GM12878 (cell line): ENCODE measurements around the gene RPUSD3. TPM values are rescaled to one million over a fixed set of nuclear protein-coding genes. Genes with fewer than 3 reads are reported as not detected.

ENCODE experiments used
- ATAC-seq: fragments of 200-7000 bp; cut with Tn5 transposase; 3 replicates; pipeline ENCODE4 v1.9.1; 2020; ENCODE audit warnings: mild to moderate bottlenecking, moderate library complexity
- BruUV-seq: library from RNA; stranded (reverse); fragments of 400-500 nt; replicated peaks from 2 replicates; lab custom pipeline; 2021; lab: Mats Ljungman, UMichigan
- CTCF ChIA-PET: fragments of 300-600 bp; sonication (Branson Sonifier 250); formaldehyde crosslinking; extraction: SDS; loops from one replicate; lab custom pipeline; 2021; ENCODE audit warnings: inconsistent platforms; lab: Yijun Ruan, JAX
- POLR2A ChIA-PET: fragments of 350-600 bp; formaldehyde crosslinking; extraction: SDS; loops from one replicate; lab custom pipeline; 2021; ENCODE audit warnings: inconsistent platforms; lab: Charles Lee
- RAD21 ChIA-PET: fragments of 300-600 bp; sonication (Branson Sonifier 250); formaldehyde crosslinking; loops from one replicate; lab custom pipeline; 2023; ENCODE audit warnings: antibody characterized with exemption; ENCODE audit not compliant: unreplicated experiment; lab: Charles Lee
- SMC1A ChIA-PET: fragments of 300-600 bp; sonication (Branson Sonifier 250); formaldehyde crosslinking; loops from one replicate; lab custom pipeline; 2023; ENCODE audit not compliant: unreplicated experiment, uncharacterized antibody; lab: Charles Lee
- DNase-seq: peaks from one replicate; pipeline ENCODE4 v3.0.0-alpha.2; 2011; ENCODE audit warnings: low read depth, low spot score
- FAIRE-seq: peaks from 3 replicates; lab custom pipeline; 2011; peaks lifted over from hg19 to GRCh38; lab: Jason Lieb, UNC
- H2AFZ ChIP-seq: 2 replicates; pipeline ENCODE4 v1.6.0; 2011; ENCODE audit warnings: low read depth, low read length, control low read depth; ENCODE audit not compliant: control insufficient read depth
- H3K27ac ChIP-seq: 2 replicates; pipeline ENCODE4 v1.5.1; 2011; ENCODE audit warnings: control low read depth; ENCODE audit not compliant: control insufficient read depth, insufficient read depth
- H3K27me3 ChIP-seq, 2 experiments: replicated peaks in 1 of 2; 2 replicates each; pipeline versions ENCODE4 v1.6.0 to v1.6.1; 2011; ENCODE audit warnings: low read length in 1 of 2; ENCODE audit not compliant: control insufficient read depth in 2 of 2, insufficient read depth in 2 of 2
- H3K36me3 ChIP-seq, 2 experiments: 2 replicates each; pipeline ENCODE4 v1.5.1; 2011; ENCODE audit warnings: low read length in 1 of 2; ENCODE audit not compliant: control insufficient read depth in 2 of 2, insufficient read depth in 2 of 2
- H3K4me1 ChIP-seq: 2 replicates; pipeline ENCODE4 v1.6.1; 2011; ENCODE audit warnings: mild to moderate bottlenecking, low read length, moderate library complexity, mixed read lengths; ENCODE audit not compliant: control insufficient read depth, insufficient read depth
- H3K4me2 ChIP-seq: 2 replicates; pipeline ENCODE4 v1.6.0; 2011; ENCODE audit warnings: control low read depth; ENCODE audit not compliant: control insufficient read depth, insufficient read depth
- H3K4me3 ChIP-seq: fragments of 200-600 bp; sonication (generic); 2 replicates; pipeline ENCODE4 v1.5.1; 2016
- H3K79me2 ChIP-seq: 2 replicates; pipeline ENCODE4 v1.6.0; 2011; ENCODE audit warnings: low read length; ENCODE audit not compliant: control insufficient read depth, insufficient read depth
- H3K9ac ChIP-seq: 2 replicates; pipeline ENCODE4 v1.8.0; 2011; ENCODE audit warnings: low read length, control low read depth, mixed read lengths; ENCODE audit not compliant: control insufficient read depth, insufficient read depth
- H3K9me3 ChIP-seq: replicated peaks from 3 replicates; pipeline ENCODE4 v1.5.1; 2011; ENCODE audit warnings: mild to moderate bottlenecking, low read length; ENCODE audit not compliant: control insufficient read depth, insufficient read depth
- H4K20me1 ChIP-seq: 2 replicates; pipeline ENCODE4 v1.6.0; 2011; ENCODE audit not compliant: control insufficient read depth, insufficient read depth
- ASH2L ChIP-seq: fragments of 300-600, 200-600 bp; sonication (generic); IDR thresholded peaks from 2 replicates; pipeline ENCODE4 v1.6.1; 2017; ENCODE audit warnings: low read depth, mild to moderate bottlenecking, borderline replicate concordance
- CBX5 ChIP-seq: sonication (generic); IDR thresholded peaks from 2 replicates; pipeline ENCODE4 v1.6.1; 2016; ENCODE audit warnings: low read depth, moderate library complexity, mild to moderate bottlenecking, inconsistent platforms
- KAT2A ChIP-seq: conservative IDR thresholded peaks from 2 replicates; pipeline ENCODE4 v1.6.1; 2011; ENCODE audit warnings: low read depth, low read length; ENCODE audit not compliant: control insufficient read depth
- SRF ChIP-seq, 2 experiments: IDR thresholded peaks; 2 replicates each; pipeline ENCODE4 v1.6.1; 2011; ENCODE audit warnings: low read depth in 2 of 2, low read length in 2 of 2, mild to moderate bottlenecking in 1 of 2, moderate library complexity in 1 of 2
- YBX1 ChIP-seq: fragments of 450-650 bp; IDR thresholded peaks from 2 replicates; pipeline ENCODE4 v1.6.1; 2016; ENCODE audit warnings: antibody characterized with exemption
- ZNF24 ChIP-seq: fragments of 450-650 bp; IDR thresholded peaks from 2 replicates; pipeline ENCODE4 v1.6.1; 2017; ENCODE audit warnings: antibody characterized with exemption, mild to moderate bottlenecking
- ZNF384 ChIP-seq: IDR thresholded peaks from 2 replicates; pipeline ENCODE4 v1.6.1; 2012; ENCODE audit warnings: low read depth, mild to moderate bottlenecking, low read length, improper control_type of control experiment, borderline replicate concordance
- WGBS: methylation state at CpG from one replicate; pipeline ENCODE4 v1.1.6; 2016; ENCODE audit warnings: low lambda C conversion rate; ENCODE audit not compliant: insufficient replicate concordance, insufficient coverage; ENCODE audit errors: missing lambda C conversion rate; 5-methylcytosine and 5-hydroxymethylcytosine counted together
- in situ Hi-C: fragments of 300-500 bp; cut with MboI; formaldehyde crosslinking; loops from 9 replicates; pipeline ENCODE4 v1.14.3; 2018; ENCODE audit warnings: mixed read lengths
- intact Hi-C: fragments of 100-400 bp; cut with micrococcal nuclease; formaldehyde crosslinking; loops from one replicate; pipeline ENCODE4 v1.14.2; 2022; ENCODE audit not compliant: unreplicated experiment
- polyA plus RNA-seq, 11 experiments: library from polyadenylated mRNA; depleted of rRNA in 4 of 11; unstranded in 6 of 11; stranded (reverse) in 5 of 11; fragments of >200 nt; fragmentation: Nextera tagmentation in 4 of 11; fragmentation: Illumina TruSeq in 1 of 11; extraction: Ambion mirVana in 4 of 11; extraction: Trizol in 1 of 11; gene quantifications; 1 replicate in 1 of 11; 2 replicates in 10 of 11; pipeline versions ENCODE4 v1.2.1 to v1.2.3, GENCODE V29; 2011 to 2016; ENCODE audit warnings: inconsistent platforms in 2 of 11, missing spikeins in 2 of 11, low read depth in 1 of 11
- total RNA-seq, 4 experiments: library from RNA; depleted of rRNA in 3 of 4; stranded (reverse); fragments of >200 nt in 3 of 4; fragmentation: Illumina TruSeq in 1 of 4; extraction: Trizol in 1 of 4; gene quantifications; 2 replicates each; pipeline versions ENCODE4 v1.2.1 to v1.2.3, GENCODE V29; 2013 to 2021
- TF ChIP-seq, protein P1 (sequence below): fragments of 450-650 bp; IDR thresholded peaks from 2 replicates; pipeline ENCODE4 v1.6.1; 2017; ENCODE audit warnings: mild to moderate bottlenecking
- TF ChIP-seq, protein P2 (sequence below), 3 experiments: IDR thresholded peaks in 2 of 3; conservative IDR thresholded peaks in 1 of 3; 2 replicates each; pipeline ENCODE4 v1.5.1; 2011; ENCODE audit warnings: low read depth in 3 of 3, low read length in 3 of 3, mild to moderate bottlenecking in 3 of 3, control low read depth in 2 of 3, moderate library complexity in 2 of 3, inconsistent platforms in 1 of 3, mixed read lengths in 1 of 3; ENCODE audit not compliant: control insufficient read depth in 2 of 3, insufficient read depth in 1 of 3; ENCODE audit errors: extremely low read depth in 1 of 3

Gene RPUSD3
- total and polyA plus RNA-seq, 10 of the 15 experiments (the other 5 are each of a cell fraction or from before 2014, with no cell fraction given), result 6.4 to 72.9 (median 41.8) TPM

DNA sequence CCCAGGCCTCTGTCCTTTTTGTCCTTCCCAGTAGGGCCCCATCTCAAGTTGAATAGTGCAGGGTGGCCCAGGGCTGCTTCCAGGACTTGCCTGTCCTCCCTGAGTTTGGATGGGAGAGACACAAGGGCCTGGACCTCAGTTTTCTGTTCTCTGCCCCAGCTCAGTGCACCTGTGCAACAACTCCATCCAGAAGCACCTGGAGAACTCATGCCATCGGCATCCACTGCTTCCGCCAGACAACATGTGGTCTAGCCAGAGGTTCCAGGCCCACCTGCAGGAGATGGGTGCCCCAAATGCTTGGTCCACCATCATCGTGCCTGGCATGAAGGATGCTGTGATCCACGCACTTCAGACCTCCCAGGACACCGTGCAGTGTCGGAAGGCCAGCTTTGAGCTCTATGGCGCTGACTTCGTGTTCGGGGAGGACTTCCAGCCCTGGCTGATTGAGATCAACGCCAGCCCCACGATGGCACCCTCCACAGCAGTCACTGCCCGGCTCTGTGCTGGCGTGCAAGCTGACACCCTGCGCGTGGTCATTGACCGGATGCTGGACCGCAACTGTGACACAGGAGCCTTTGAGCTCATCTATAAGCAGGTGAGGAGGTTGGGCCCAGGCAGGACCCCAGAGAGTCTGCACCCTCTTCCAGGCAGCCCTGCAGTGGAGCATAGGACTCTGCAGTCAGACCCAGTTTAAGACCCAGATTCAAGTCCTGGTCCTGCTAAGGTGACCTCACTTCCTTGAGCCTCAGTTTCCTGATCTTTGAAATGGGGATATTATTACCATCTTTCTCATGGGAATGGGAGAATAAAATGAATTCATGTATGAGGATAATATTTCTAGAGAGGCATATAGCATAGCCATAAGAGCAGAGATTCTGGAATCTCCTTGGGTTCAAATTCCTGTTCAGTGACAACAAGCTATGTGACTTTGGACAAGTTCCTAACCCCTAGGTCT lies 14.7 kb downstream of the RPUSD3 start:
- TF ChIP-seq CBX5, result no peak
- BruUV-seq, result no TSS peak
- H3K27ac ChIP-seq, result no peak overlapping the region
- no peak overlapping the region for H3K4me3 ChIP-seq
- intact Hi-C loops, result no loop called here
- DNase-seq, result no peak
- POLR2A ChIA-PET, result interaction anchor here (1.0 kb wide), 1 partner anchor 15 kb away, joined by 3 read pairs; no protein-coding TSS in a partner anchor
- H3K4me2 ChIP-seq, result no peak overlapping the region
- CTCF ChIA-PET, result interaction anchor here (0.5 to 1.0 kb wide), 2 partner anchors 104 to 325 kb away, joined by 3 read pairs; no protein-coding TSS in a partner anchor
- RAD21 ChIA-PET, result no interaction called here
- in situ Hi-C loops, result no loop called here
- peaks cover 5 to 6% of the 10 kb centered on the region in 2 experiments; a peak in 2 of 4 replicates for H3K36me3 ChIP-seq
- no peak for FAIRE-seq
- no peak overlapping the region for H3K9ac ChIP-seq
- SMC1A ChIA-PET, result interaction anchor here (0.5 to 1.2 kb wide), 2 partner anchors 13 to 319 kb away, joined by 3 read pairs; no protein-coding TSS in a partner anchor
- H3K79me2 ChIP-seq, result no peaks in the 10 kb centered on the region
- no peaks in the 10 kb centered on the region for H4K20me1 ChIP-seq
- WGBS, result 97% methylated on average over 17 of the region's 17 CpGs
- no peaks in the 10 kb centered on the region for H3K4me1 ChIP-seq
- no peak for ATAC-seq
- no peaks in the 10 kb centered on the region for H3K27me3 ChIP-seq
- H2AFZ ChIP-seq, result no peak overlapping the region
- H3K9me3 ChIP-seq, result no peaks in the 10 kb centered on the region

DNA sequence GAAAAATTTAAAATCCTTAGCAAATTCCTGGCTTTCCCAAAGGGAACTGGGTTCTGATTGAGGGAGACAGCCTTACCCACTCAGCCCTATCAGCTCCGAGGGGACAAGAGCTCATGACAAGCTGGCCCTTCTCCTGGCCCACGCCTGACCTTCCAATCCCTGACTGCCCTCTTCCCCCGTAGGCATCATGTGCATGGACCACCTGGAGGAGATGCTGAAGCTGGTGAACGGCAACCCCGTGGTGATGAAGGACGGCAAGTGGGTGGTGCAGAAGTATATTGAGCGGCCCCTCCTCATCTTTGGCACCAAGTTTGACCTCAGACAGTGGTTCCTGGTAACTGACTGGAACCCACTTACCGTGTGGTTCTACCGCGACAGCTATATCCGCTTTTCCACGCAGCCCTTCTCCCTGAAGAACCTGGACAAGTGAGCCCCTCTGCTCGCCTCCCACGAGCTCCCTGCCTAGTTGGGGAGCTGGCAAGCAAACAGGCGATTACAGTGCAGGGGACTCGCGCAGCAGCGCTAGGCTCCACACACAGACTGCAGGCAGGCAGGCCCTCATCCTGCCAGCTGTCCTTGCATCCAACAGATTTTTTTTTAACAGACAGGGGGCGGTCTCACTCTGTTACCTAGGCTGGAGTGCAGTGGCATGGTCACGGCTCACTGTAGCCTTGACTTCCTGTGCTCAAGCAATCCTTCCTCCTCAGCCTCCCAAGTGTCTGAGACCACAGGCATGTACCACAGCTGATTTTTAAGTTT lies 16.8 kb downstream of the RPUSD3 start:
- no peak for TF ChIP-seq ZNF24
- TF ChIP-seq, protein P1, sequence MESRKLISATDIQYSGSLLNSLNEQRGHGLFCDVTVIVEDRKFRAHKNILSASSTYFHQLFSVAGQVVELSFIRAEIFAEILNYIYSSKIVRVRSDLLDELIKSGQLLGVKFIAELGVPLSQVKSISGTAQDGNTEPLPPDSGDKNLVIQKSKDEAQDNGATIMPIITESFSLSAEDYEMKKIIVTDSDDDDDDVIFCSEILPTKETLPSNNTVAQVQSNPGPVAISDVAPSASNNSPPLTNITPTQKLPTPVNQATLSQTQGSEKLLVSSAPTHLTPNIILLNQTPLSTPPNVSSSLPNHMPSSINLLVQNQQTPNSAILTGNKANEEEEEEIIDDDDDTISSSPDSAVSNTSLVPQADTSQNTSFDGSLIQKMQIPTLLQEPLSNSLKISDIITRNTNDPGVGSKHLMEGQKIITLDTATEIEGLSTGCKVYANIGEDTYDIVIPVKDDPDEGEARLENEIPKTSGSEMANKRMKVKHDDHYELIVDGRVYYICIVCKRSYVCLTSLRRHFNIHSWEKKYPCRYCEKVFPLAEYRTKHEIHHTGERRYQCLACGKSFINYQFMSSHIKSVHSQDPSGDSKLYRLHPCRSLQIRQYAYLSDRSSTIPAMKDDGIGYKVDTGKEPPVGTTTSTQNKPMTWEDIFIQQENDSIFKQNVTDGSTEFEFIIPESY, result peak; percentile 68; the same call in 1 of the 2 replicates
- no peak for TF ChIP-seq ZNF384
- TF ChIP-seq, protein P2, sequence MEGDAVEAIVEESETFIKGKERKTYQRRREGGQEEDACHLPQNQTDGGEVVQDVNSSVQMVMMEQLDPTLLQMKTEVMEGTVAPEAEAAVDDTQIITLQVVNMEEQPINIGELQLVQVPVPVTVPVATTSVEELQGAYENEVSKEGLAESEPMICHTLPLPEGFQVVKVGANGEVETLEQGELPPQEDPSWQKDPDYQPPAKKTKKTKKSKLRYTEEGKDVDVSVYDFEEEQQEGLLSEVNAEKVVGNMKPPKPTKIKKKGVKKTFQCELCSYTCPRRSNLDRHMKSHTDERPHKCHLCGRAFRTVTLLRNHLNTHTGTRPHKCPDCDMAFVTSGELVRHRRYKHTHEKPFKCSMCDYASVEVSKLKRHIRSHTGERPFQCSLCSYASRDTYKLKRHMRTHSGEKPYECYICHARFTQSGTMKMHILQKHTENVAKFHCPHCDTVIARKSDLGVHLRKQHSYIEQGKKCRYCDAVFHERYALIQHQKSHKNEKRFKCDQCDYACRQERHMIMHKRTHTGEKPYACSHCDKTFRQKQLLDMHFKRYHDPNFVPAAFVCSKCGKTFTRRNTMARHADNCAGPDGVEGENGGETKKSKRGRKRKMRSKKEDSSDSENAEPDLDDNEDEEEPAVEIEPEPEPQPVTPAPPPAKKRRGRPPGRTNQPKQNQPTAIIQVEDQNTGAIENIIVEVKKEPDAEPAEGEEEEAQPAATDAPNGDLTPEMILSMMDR (IDR thresholded peaks at IDR 0.05 in 2 of 3, conservative IDR thresholded peaks at IDR 0.05 in 1 of 3; ENCODE audit: control insufficient read depth in 2 of 3, extremely low read depth in 1 of 3, insufficient read depth in 1 of 3, low read depth in 3 of 3, low read length in 3 of 3), result peak in 2 of 3 experiments; percentile 8 to 23; a peak in 1 of 6 replicates
- no peak for TF ChIP-seq SRF (IDR thresholded peaks at IDR 0.05; ENCODE audit: low read depth in 2 of 2, low read length in 2 of 2)
- no peak for TF ChIP-seq YBX1
- no peak for TF ChIP-seq KAT2A
- no peak for TF ChIP-seq ASH2L
- no peaks in the 10 kb centered on the region for H4K20me1 ChIP-seq
- FAIRE-seq (no peak), ATAC-seq (peak; percentile 78), DNase-seq (no peak)
- no peak overlapping the region for H3K4me2 ChIP-seq
- ChIA-PET CTCF (interaction anchor here (0.6 to 0.9 kb wide), 2 partner anchors 40 to 212 kb away, joined by 3 read pairs; no protein-coding TSS in a partner anchor), SMC1A (no interaction called here), POLR2A (no interaction called here), RAD21 (interaction anchor here (0.9 to 1.1 kb wide), 2 partner anchors 104 to 106 kb away, joined by 5 read pairs; no protein-coding TSS in a partner anchor)
- H3K9ac ChIP-seq, result no peak overlapping the region
- no peak overlapping the region for H3K27ac ChIP-seq
- BruUV-seq, result no TSS peak
- H3K79me2 ChIP-seq, result no peaks in the 10 kb centered on the region
- no peaks in the 10 kb centered on the region for H3K4me1 ChIP-seq
- no peak overlapping the region for H3K4me3 ChIP-seq
- in situ Hi-C loops (no loop called here), intact Hi-C loops (no loop called here)
- no peaks in the 10 kb centered on the region for H3K27me3 ChIP-seq
- peaks cover 0 to 3% of the 10 kb centered on the region in 2 experiments; a peak in 2 of 4 replicates for H3K36me3 ChIP-seq
- H2AFZ ChIP-seq, result no peak overlapping the region
- H3K9me3 ChIP-seq, result no peaks in the 10 kb centered on the region
- 88% methylated on average over 20 of the region's 20 CpGs for WGBS
